ENCODE data around the gene DLG3. TPM values are rescaled to one million over a fixed set of nuclear protein-coding genes. Genes with fewer than 3 reads are reported as not detected.

The DLG3 gene
- total and polyA plus RNA-seq, 2 of the 8 experiments (the other 6 are each of a cell fraction or from before 2014, with no cell fraction given), result 29.2 to 63.8 TPM

GRCh38 chrX:70554081-70554480 is 109.4 kb downstream of the DLG3 start:
- Histone ChIP-seq H3K27ac (ENCODE audit: low read depth, low read length) (no peak overlapping the region), H3K23ac (ENCODE audit: insufficient read length) (no peak overlapping the region), H3K4me2 (ENCODE audit: insufficient read depth in 1 of 2, low read depth in 2 of 2, low read length in 2 of 2) (no peak overlapping the region), H3K79me1 (ENCODE audit: low read depth, low read length) (no peaks in the 10 kb centered on the region), H3K56ac (replicated peaks; ENCODE audit: insufficient read length, low read depth, low read length) (no peak overlapping the region), H3K4me3 (ENCODE audit: extremely low read depth in 1 of 4, insufficient read depth in 2 of 4, low read depth in 3 of 4, low read length in 4 of 4) (no peak overlapping the region), H2BK20ac (ENCODE audit: low read length) (no peak overlapping the region), H3K23me2 (ENCODE audit: low read depth, low read length) (no peaks in the 10 kb centered on the region), H3K14ac (ENCODE audit: insufficient read length) (no peak overlapping the region), H3K9ac (replicated peaks in 1 of 4; ENCODE audit: extremely low read depth in 1 of 4, low read depth in 3 of 4, low read length in 3 of 4) (no peak overlapping the region), H3K18ac (ENCODE audit: extremely low read depth, low read length) (no peak overlapping the region), H2AK5ac (ENCODE audit: low read depth, low read length) (no peak overlapping the region), H3K79me2 (ENCODE audit: control insufficient read depth in 1 of 2, insufficient read depth in 2 of 2, low read length in 2 of 2) (no peaks in the 10 kb centered on the region), H2BK120ac (replicated peaks; ENCODE audit: low read depth, low read length) (no peak overlapping the region), H4K20me1 (replicated peaks in 1 of 2; ENCODE audit: control insufficient read depth in 1 of 2, insufficient read depth in 2 of 2, low read length in 2 of 2) (no peaks in the 10 kb centered on the region), H4K5ac (ENCODE audit: insufficient read length, low read depth, low read length) (no peak overlapping the region), H2BK12ac (ENCODE audit: low read depth, low read length) (no peak overlapping the region), H2BK15ac (ENCODE audit: low read length) (no peak overlapping the region), H3K4me1 (replicated peaks in 1 of 4; ENCODE audit: control insufficient read depth in 3 of 4, insufficient read depth in 4 of 4, low read length in 3 of 4) (no peaks in the 10 kb centered on the region), H4K91ac (replicated peaks; ENCODE audit: insufficient read length, low read length) (no peak overlapping the region), H3K9me3 (ENCODE audit: insufficient read depth in 2 of 2, low read depth in 1 of 2, low read length in 1 of 2) (no peaks in the 10 kb centered on the region), H2AFZ (ENCODE audit: low read length) (no peak overlapping the region), H3K27me3 (replicated peaks in 1 of 4; ENCODE audit: control insufficient read depth in 3 of 4, extremely low read depth in 1 of 4, insufficient read depth in 3 of 4, low read length in 3 of 4) (no peaks in the 10 kb centered on the region), H3K4ac (replicated peaks; ENCODE audit: insufficient read length, low read depth, low read length) (no peak overlapping the region), H3K36me3 (ENCODE audit: control insufficient read depth in 2 of 4, insufficient read depth in 4 of 4, low read length in 3 of 4) (no peaks in the 10 kb centered on the region), H4K8ac (ENCODE audit: extremely low read depth, insufficient read depth, low read length) (no peak overlapping the region), H2BK5ac (ENCODE audit: low read depth, low read length) (no peak overlapping the region)
- CTCF ChIA-PET (ENCODE audit: partially characterized antibody), result interaction anchor here (0.6 to 1.3 kb wide), 6 partner anchors 9 to 201 kb away, joined by 3 read pairs; no protein-coding TSS in a partner anchor
- no peak for TF ChIP-seq SAP30 (IDR thresholded peaks at IDR 0.05; ENCODE audit: insufficient read depth, insufficient replicate concordance, low read length)
- TF ChIP-seq RAD21 (IDR thresholded peaks at IDR 0.05 in 1 of 2, conservative IDR thresholded peaks at IDR 0.05 in 1 of 2; ENCODE audit: low read depth in 2 of 2, low read length in 2 of 2), result 0 out of 4 replicates have a peak, but pooled peaks of 1 of the 2 experiments have one; percentile 12
- peak; percentile 73; the same call in 1 of the 2 replicates for TF ChIP-seq CEBPB (IDR thresholded peaks at IDR 0.05; ENCODE audit: low read depth, low read length)
- FAIRE-seq (peak; percentile 58), DNase-seq (ENCODE audit: low read depth in 1 of 2, low spot score in 2 of 2) (no peak)
- WGBS, 2 experiments (ENCODE audit: extremely low coverage in 1 of 2, insufficient coverage in 1 of 2, insufficient read length in 1 of 2, insufficient replicate concordance in 2 of 2, low coverage in 1 of 2, low lambda C conversion rate in 2 of 2, missing lambda C conversion rate in 1 of 2), result 58% methylated on average over 2 of the region's 2 CpGs; no CpG with 5 or more reads in 1 of the 2 experiments
- POLR2A ChIA-PET (ENCODE audit: partially characterized antibody), result no interaction called here
